HG02571 (cell line): ENCODE data around the gene SAPCD2.

Experiments used
- ATAC-seq: cut with Tn5 transposase; IDR thresholded peaks from one replicate; pipeline ENCODE4 v1.9.1; 2021; ENCODE audit warnings: mild to moderate bottlenecking, moderate library complexity; ENCODE audit not compliant: unreplicated experiment

Gene SAPCD2

DNA sequence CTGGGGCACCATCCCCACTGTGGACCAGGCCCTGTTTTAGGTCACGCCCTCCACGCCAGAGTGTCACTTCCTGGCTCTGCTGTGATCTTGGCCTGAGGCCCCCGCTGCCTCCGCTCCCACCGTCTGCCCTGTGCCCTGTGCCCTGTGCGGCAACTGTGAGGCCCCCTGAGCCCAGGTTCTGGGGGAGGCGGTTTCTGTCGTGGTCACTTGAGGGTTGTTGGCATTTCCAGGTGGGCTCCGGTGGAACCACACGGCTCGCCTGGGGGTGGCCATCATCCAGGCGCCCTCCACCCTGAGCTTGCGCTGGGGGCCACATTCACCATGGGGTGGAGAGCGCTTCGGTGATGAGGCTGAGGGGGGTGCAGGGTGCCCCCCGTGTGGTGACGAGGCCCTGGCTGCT lies 37.6 kb upstream of the SAPCD2 start:
- no peak for ATAC-seq

DNA sequence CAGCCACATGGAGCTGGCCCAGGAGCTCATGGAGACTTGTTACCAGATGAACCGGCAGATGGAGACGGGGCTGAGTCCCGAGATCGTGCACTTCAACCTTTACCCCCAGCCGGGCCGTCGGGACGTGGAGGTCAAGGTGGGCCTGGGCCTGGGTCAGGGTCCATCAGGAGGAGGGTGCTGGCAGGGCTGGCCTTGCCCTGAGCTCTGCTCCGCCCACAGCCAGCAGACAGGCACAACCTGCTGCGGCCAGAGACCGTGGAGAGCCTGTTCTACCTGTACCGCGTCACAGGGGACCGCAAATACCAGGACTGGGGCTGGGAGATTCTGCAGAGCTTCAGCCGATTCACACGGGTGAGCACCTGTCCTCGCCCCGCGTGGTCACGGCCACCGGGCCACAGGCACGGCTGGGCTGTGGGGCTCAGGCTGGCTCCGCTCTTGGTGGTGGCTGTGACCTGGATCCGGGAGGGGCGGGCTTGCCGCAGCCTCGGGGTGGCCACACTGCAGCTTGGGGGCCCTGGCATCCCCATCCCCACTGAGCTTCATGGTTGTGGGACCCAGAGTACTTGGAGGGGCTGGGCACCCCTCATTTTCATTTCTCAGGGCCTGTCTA lies 37.1 kb upstream of the SAPCD2 start:
- no peak for ATAC-seq

DNA sequence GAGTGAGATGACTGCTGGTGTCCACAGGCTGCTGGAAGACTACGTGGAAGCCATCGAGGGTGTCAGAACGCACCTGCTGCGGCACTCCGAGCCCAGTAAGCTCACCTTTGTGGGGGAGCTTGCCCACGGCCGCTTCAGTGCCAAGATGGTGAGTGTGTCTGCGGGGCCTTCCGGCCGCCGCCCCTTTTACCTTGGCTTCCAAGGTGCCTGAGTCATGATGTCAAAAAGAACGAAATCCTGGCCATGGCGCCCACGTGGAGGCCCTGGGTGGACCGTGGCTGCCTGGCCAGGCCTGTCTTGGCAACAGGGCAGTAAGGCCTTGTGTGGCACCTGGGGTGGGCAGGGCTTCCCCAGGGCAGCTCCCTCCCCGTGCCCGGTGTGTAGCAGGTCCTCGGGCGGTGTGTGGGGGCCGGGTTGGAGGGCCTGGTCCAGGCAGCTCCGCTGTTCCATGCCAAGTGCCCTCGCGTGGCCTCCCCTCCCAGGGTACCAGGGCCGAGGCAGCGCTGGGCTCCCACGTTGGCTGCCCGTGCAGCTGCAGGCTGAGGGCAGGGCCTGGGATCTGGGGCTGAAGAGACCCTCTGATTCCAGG lies 36.4 kb upstream of the SAPCD2 start:
- no peak for ATAC-seq

DNA sequence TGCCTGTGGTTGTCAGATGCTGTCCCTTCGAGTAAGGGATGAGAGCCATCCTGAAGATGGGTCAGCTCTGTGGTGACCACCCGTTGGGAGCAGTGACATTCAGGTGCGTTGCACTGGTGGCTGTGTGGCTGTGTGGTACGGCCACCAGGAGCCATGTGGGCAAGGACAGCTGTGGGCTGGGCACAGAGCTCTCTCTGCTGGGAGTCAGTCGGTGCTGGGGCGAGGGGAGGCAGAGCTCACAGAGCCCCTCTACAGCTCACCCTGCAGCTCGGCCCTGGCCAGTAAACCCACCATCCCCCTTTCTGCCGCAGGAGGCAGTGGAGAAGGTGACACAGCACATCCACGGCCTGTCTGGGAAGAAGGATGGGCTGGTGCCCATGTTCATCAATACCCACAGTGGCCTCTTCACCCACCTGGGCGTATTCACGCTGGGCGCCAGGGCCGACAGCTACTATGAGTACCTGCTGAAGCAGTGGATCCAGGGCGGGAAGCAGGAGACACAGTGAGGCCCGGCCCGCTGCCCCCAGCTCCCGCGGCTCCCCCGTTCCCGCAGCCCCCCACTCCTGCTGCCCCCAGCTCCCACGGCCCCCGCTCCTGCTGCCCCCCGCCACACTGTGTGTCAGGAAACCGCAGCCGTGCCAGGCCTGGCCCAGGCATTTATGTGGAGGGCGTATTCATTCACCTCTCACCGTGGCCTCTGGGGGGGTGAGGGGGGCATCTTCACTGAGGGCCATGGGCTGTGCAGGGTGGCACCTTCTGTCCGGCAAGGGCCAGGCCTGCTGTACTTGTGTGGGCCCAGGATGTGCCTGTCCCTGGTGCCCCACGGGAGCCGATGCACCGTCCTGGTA lies 35.7 kb upstream of the SAPCD2 start:
- ATAC-seq = no peak

DNA sequence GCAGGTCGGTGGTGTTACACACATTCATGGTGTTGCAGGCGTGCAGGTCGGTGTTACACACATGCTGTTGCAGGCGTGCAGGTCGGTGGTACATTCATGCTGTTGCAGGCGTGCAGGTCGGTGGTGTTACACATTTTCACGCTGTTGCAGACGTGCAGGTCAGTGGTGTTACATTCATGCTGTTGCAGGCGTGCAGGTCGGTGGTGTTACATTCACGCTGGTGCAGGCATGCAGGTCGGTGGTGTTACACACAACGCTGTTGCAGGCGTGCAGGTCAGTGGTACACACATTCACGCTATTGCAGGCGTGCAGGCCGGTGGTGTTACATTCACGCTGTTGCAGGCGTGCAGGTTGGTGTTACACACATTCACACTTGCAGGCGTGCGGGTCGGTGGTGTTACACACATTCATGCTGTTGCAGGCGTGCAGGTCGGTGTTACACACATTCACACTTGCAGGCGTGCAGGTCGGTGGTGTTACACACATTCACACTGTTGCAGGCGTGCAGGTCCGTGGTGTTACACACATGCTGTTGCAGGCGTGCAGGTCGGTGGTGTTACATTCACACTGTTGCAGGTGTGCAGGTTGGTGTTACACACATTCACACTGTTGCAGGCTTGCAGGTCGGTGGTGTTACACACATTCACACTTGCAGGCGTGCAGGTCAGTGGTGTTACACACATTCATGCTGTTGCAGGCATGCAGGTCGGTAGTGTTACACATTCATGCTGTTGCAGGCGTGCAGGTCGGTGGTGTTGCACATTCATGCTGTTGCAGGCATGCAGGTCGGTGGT lies 33.0 kb upstream of the SAPCD2 start:
- no peak for ATAC-seq

DNA sequence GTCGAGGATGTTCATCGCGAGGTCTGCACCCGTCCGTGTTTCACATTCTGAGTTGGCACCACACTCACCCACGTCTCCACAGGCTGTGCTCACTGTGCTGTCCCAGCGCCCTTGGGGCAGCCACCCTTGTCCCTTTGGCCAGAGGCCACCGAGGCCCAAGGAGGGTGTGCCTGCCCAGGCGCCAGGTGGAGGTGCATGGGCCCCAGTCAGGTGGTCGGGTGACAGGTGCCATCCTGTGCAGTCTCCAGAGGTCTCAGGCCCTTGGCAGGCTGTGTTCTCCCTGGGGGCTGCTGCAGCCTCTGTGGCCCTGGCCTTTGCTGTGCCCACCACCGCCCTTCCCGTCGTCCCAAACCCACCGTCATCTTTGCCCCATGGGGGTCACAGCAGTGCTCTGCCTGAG lies 28.9 kb upstream of the SAPCD2 start:
- ATAC-seq = no peak

DNA sequence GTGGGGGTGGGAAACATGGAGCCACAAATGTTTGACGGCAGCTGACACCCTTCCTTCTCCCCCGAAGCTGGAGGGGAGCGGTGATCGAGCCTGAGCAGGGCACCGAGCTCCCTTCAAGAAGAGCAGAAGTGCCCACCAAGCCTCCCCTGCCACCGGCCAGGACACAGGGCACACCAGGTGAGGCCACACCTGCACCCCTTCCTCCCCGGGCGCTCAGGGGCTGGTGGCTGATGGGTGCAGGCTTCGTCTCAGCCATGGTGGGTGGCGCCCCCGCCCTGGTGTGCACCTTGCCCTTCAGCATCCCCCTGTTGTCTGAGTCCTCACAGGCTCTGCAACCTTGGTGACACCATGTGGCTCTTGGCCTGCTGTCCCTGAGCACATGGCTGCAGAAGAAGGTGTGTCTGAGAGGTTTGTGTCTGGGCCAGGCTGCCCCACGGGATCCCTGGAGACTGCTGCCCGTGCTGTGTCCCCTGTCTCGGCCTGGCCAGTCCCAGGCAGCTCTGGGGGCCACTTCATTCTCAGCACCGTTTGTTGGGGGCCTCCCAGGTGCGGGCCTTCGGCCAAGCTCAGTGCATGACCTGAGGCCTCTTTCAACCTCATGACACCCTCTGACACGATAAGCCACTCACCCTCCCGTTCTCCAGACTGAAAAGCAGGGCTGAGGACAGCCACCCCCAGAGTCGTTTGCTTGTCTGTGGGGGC lies 27.6 kb upstream of the SAPCD2 start:
- no peak for ATAC-seq

DNA sequence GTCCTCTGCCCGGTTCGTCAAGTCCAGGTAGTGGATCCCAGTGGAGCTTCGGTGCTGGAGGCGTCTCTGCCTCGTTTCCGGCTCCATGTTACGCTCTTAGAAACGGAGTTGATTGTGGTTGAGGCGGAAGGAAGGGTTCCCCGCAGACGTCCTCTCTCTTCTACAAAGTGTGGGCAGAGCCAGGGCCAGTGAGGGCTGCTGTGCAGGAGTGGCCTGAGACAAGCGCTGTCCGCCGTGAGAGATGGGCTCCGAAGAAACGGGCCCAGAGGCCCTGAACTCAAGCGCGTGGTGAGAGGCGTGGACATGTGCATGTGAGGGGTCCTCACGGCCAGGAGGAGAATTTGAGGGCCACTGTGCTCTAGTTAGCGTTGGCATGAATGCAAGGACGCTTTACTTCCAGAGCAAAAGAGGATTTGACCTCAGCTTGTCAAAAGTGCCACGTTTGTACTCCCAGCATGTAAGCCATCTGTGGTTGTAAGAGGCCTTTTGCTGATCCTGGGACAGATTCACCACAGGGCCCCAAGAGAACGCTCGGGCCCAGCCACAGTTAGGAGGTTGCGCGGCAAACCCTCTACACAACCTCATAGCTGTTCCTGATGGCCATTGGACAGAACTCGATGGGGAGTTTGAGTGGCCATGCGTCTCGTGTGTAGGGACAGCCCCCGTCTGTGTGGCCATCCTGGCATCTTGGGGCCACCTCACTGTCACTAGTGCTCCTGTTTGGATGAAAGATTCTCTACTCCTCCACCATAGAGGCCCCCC lies 26.6 kb upstream of the SAPCD2 start:
- no peak for ATAC-seq

DNA sequence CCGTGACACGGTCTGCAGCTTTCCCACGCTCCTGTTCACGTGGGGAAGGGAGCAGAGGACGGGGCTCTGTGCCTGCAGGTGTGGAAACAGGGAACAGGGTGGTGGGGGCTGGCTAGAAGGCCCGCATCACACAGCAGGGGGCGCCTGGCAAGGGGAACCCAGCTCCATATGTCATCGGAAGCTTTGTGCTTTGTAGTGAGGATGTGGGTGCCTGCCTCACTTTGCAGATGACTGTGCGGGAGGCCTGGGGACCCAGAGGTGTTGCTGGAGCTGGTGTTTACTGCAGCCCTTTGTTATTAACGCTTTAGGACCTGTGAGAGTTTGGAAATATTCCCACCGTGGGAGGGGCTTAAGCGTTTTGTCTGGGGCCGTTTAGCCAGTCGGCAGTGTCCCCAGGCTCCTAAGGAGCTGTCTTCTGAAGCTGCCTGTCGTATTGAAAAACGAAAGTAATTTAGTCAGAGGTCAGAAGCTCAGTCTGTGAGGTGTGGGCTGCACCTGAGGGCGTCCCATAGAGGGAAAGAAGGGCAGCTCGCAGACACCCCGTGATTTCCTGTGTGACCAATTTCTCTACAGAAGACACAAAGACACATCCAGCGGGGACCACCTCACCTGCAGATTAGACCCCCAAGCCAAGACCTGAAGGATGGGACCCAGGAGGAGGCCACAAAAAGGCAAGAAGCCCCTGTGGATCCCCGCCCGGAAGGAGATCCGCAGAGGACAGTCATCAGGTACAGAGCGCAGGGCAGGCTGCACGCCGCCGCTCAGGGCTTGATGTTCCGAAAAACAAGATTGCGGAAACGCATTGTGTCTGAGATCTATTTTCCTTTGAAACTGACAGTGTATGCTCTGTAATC lies 25.5 kb upstream of the SAPCD2 start:
- ATAC-seq = peak; percentile 62

DNA sequence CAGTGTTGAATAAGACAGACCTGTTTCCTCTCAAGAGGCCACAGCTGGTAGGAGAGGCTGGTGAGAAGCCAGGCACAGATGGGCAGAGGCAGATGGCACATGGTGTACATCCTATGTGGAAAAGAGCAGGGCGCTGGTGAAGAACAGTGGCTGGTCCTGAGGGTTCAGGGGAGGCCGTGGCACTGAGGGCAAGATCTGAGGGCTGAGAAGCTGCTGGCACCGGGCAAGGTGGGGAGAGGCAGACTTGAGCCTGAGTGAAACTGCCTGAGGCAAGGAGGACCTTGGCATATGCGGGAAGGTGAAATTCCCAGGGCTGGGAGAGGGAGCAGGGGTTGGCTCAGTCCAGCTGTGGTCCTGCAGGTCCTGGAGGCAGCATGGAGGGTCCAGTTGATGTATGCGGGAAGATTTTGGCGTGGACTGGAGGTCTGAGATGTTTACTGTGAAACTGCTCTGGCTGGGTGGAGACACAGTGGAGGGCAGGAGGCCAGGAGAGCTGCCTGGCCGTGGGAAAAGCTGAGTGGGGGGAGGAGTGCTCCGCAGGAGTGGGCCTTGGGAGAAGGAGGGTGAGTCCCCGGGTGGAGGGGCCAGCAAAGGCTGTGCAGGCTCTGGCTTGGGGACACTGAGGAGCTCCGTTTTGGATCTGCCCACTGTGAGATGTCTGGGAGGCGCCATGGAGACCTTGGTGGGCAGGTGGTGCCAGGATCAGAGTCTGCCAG lies 19.0 kb upstream of the SAPCD2 start:
- ATAC-seq = no peak

DNA sequence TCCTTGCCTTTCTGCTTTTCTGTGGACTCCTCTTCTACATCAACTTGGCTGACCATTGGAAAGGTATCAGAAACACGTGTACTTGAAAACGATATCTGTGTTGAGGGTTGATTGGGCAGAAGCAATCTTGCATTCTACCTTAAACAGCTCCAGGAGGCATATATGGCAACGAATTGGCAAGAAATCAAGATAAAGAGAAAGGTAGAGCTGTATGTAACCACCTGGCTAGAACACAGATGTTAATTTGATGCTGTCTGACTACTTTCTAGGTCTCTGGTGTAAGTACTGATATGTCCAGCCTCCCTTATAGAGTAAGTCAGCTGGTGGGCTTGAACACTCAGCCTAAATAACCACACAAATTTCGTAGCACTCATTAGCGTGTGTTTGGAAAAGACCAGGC lies 17.8 kb upstream of the SAPCD2 start:
- no peak for ATAC-seq

DNA sequence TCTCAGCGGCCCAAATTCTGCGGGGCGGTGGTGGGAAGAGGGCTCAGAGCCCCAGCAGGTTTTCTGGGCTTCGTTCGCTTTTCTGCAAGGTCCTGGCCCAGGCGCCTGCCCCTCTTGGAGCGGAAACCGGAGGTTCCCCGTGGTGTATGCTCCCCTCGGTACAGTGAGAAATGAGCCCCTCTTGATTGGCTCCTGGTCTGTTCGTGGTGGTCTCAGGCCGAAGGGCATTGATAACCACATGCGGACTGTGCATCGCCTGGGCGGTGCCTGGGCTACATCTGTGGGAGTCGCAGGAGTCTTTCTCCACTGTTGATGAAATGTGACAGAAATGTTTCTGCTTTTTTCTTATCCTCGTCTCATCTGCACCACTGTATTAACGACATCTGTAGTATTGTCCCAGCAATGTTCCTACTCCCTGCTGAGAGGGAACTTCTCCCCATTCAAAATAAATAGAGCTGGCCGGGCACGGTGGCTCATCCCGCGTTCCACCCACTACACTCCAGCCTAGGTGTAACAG lies 17.1 kb upstream of the SAPCD2 start:
- ATAC-seq = no peak

DNA sequence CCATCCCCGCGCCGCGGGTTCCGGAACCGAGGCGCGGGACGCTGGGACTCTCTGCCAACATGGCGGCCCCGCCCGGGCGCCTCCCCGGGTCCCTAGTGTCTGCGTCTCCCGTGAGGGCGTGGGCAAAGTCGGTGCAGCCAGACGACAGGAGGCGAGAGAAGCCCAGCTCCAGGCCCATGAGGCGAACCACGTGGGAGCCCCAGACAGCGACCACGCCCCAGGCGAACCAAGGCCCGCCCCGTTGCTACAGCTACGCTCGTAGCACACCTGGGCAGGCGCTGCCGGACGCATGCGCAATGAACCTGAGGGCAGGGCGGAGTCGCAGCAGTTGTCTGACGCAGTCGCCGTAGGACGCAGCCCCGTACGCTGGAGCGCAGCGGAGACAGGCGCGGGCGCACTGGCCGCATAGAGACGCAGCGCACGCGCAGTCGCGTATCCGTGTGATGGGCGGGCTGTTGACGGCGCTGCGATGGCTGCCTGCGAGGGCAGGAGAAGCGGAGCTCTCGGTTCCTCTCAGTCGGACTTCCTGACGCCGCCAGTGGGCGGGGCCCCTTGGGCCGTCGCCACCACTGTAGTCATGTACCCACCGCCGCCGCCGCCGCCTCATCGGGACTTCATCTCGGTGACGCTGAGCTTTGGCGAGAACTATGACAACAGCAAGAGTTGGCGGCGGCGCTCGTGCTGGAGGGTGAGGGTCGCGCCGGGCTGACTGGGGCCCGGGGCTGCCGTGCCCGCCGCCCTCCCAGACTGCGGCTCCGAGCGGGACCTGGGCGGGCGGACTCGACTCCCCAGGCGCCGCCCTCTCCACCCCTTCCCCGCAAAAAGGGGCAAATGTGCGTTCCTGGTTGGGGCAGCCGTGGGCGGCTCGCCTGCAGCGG lies 16.4 kb upstream of the SAPCD2 start, which contains the start of gene MAN1B1:
Gene MAN1B1 (plus strand): TSS at position 455 of the 878 bp plus-strand sequence. CDS start 15 bp downstream, at position 470.
- ATAC-seq = peak; percentile 79

DNA sequence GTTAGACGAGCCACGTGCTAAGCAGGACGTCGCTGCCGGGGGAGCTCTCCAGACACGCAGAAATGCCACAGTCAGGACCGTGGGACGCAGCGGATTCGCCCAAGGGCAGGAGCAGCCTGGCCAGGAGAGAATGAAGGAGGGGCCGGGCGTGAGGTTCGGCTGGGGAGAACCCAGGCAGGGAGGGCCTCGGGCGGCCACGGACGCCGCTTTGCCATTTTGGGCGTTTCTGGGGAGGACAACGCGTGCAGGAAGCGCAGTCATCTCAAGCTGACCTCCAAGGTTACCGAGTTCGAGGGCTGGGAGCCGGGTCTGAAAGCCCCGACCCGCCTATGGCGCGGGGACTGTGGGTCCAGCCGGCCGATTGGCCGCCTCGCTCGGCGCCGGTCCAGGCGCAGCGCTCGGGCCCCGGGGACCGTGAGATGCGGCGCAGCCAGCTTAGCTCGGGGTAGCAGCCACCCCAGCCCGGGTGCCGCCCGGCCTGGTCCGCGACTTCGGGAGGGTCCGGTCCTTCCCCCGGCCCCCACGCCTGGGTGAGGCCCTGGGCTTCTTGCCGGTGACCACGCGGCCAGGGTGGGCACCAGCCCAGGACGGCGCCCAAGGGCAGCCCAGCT lies 15.7 kb upstream of the SAPCD2 start:
- peak; percentile 3 for ATAC-seq

DNA sequence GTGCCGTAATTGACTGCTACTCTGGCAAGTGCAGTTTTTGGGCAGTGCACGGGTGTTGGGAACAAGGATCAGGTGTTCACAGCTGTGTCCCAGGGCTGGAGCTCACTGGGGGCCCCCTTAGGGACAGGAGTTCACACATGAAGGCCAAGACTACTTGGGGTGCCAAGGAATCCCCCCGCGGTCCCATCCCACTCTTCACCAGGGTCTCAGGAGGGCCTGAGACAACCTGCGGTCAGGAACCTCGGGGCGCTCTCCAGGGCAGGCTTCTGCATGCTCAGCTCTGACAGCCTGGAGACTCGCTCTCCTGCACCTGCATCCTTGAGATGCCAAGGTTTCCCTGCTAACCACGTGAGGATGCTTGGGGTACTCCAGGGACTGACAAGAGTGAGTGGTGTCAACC lies 14.2 kb upstream of the SAPCD2 start:
- no peak for ATAC-seq

DNA sequence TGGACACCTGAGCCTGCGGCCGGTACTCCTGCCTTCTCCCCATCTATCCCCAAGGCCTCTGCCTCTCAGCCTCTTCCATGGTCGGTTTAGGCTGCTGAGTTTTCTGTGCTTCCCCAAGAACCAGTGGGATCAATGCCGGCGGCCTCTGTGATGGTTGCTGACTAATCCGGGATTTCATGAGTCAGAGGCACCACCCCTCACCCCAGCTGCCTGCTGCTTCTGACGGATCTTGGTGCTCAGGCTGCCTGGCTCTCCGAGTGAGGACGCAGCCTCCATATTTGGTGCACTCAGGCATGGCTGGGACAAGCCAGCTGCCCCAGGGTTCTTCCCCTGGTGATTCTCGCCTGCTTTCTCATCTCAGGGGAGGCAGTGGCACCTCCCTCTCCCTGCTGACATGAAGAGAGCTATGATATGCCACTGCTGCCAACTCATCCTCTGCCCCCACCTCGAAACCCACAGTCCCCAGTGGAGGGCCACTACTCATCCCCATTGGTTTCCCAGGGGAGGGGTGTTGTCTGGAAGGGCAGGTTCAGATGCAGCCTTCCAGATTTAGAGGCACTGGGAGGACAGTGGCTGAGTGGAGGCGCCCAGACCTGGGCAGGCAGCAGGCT lies 13.1 kb upstream of the SAPCD2 start:
- ATAC-seq = no peak
